Stimulated activated CD4-positive, alpha-beta T cell treated with anti-CD3 and anti-CD28 coated beads, Interleukin-15, amount 100 ng/mL, for 48 hours (primary cell): ENCODE measurements around the gene UNC5CL.

Experiments used
- DNase-seq, 2 donors: peaks; one replicate each; pipeline ENCODE4 v3.0.0-alpha.2; 2020; ENCODE audit warnings: low read depth in 2 of 2

The UNC5CL gene

GRCh38 chr6:41039060-41039998 lies at the start of gene UNC5CL:
Gene UNC5CL, minus strand, starts transcription at chr6:41039221. Its CDS starts 4,147 bp downstream, at chr6:41035074.
- DNase-seq, result peak; percentile 31 to 43

- DNase-seq, result no peak
Observed at GRCh38 chr6:41088451-41088850, 49.4 kb upstream of the UNC5CL start.

DNA sequence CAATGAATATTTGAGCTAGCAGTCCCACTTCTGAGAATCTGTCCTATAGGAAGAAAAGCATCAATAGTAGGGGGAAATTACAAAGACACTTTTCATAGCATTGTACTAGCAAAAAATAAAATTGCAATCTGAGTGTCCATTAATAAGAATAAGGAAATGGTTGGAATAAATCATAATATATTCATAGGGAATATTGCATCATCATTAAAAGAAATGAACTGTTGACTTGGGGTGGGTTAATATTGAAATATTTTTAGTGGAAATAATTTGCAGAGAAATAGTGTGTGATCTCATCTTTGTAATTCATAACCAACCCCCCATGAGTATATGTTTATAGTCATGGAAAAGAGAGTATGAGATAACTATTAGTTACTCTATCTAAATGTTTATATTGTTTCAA lies 46.2 kb upstream of the UNC5CL start:
- DNase-seq, result no peak

DNA sequence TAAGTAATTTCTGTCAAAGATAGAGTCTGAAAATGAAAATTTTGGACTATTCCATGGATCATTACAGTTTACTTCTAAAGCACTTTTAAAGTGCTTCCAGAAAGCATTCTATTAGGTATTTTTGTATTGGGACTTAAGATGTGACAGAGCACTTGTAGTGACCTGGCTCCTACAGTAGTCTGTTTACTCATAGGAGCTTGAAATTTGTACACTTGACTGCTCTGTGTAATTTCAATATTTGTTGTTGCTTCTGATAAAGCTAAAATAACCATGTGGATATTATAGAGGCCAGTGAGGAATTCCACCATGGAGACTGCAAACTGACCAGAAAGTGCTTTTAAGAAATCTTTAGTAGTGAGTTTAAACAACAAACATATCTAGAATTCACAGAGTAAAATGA lies 44.1 kb upstream of the UNC5CL start:
- DNase-seq, result no peak

- no peak for DNase-seq
Observed at GRCh38 chr6:41080621-41081020, 41.6 kb upstream of the UNC5CL start.

GRCh38 chr6:41079080-41079479 lies 40.1 kb upstream of the UNC5CL start:
- DNase-seq, result no peak

GRCh38 chr6:41078101-41078500 lies 39.1 kb upstream of the UNC5CL start:
- DNase-seq, result no peak

- DNase-seq, result no peak
Observed at GRCh38 chr6:41077536-41077935, 38.5 kb upstream of the UNC5CL start.

- DNase-seq, result no peak
Observed at GRCh38 chr6:41075651-41076626, 36.9 kb upstream of the UNC5CL start.

DNA sequence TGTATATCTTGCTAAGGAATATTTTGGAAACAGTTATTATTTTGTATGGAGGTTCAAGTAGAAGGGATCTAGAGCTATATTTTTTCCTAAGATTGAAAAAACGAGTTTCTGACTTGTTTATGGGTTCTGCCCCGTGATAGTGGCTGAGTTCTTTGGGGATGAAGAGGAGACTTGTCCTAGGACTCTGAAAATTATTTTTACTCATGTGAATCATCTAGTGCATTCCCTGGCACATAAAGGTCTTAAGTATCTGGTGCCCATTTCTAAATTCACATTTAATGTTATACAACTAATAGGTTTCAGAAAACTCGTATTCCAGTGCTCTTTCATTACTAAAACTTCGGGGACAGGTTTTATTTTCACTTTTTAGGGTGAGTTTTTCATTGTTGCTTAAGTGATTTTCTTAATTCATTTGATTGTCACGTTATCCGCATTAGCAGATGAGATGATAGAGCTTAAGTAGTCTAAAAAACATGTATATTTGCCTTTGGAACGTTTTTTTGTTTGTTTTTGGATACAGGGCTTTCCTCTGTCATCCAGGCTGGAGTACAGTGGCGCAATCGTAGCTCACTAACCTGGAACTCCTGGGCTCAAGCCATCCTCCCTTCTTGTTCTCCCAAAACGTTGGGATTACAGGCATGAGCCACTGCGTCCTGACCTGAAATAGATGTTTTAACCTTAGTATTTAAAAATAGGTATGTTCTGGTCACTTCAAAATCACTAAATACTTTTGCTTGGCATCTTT lies 35.8 kb upstream of the UNC5CL start:
- DNase-seq, result no peak

DNA sequence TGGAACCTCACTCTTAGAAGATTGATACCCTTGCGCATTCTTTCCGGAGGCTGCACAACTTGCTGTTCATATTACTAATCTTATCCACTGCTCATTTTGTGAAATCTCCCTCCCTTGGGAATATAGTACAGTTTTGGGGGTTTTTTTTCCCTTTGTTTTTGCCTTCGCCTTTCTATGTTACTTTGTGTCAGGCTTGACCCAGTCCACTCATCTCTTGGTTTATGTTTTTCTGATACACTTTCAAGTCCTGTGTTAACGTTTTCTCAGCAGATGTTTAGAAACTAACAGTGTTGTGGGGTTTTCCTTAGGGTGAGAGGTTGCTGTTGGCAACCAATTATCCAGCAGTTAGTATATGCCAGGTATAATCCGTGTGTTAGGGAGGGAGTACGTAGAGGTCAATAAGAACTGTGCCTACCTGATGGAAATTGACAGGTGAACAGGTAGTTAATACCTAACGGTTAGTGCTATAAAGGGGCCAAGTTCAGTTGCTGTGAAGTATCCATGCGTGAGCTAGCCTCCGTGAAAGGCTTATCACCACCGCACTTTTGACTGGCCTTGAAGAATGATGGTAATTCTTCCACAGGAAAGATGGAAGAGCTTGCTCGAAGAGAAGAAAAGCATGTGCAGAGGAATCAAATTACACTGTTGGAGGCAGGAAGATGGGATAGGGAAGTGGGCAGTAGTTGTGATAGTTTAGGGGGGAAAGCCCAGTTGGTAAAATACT lies 35.1 kb upstream of the UNC5CL start:
- DNase-seq, result no peak

DNA sequence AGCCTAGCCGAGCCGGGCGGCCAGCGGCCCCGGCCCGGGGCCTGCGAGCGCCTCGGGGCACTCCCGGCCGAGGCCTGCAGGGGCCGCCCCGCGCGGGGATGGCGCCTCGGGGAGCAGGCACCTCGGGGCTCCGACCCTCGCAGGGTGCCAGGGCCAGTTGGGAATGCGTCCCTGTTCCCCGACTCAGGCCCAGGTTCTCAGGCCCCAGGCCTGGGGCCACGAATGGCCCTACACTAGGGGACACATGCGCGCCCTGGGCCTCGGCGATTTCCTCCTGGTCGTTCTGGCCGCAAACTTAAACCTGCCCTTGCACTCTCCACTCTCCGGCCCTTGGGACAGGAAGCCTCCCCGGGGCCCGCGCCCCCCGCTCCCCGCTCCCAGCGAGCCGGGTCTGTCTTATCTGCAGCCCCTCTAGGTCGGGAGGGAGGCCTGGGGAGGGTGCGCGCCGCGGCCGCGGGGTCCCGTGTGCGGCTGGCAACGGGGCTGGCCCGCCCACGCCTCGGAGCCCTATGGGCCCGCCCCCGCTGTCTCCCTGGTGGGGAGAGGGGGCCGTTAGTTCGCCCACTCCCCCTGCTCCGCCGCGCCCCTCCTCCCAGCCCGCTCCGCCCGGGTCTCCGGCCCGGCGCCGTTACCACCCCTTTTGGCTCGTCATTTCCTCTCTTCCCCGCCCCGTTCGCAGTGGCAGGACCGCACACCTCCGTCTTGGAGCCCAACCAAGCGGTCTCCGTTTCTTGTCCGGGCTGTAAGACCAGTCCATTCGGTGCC lies 34.4 kb upstream of the UNC5CL start:
- DNase-seq, result peak; percentile 64 to 77

DNA sequence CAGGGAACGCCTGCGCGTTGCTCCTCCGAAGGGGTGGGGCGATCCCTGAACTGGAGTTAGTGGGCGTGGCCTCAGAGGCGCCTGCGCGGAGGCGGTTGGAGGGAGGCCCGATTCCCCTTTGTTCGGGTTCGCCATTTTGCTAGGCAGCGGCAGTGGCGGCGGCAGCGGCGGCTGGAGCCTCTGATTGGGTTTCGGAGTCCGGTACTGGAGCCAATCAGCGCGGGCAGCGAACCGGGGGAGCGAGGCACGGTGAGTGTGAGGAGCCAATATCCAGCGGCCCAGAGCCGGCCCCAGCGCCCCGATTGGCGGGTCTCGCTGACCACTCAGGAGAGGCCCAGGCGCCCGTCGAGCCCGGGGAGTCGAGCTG lies 33.8 kb upstream of the UNC5CL start, which contains the start of gene NFYA:
TSS of gene NFYA (plus strand) at position 139 of the 367 bp plus-strand sequence. CDS start 6,116 bp downstream, outside the sequence.
- DNase-seq, result peak in 1 of 2 donors; percentile 99

- DNase-seq, result peak; percentile 98 to 100
Observed at GRCh38 chr6:41071923-41072835, 33.2 kb upstream of the UNC5CL start, which contains the start of gene OARD1. Gene OARD1, minus strand, starts transcription at chr6:41072356. Its CDS starts 722 bp downstream, at chr6:41071634.

- DNase-seq, result peak in 1 of 2 donors; percentile 54
Observed at GRCh38 chr6:41071501-41071922, 32.5 kb upstream of the UNC5CL start.

- DNase-seq, result peak; percentile 10 to 39
Observed at GRCh38 chr6:41066867-41067304, 27.9 kb upstream of the UNC5CL start.

DNA sequence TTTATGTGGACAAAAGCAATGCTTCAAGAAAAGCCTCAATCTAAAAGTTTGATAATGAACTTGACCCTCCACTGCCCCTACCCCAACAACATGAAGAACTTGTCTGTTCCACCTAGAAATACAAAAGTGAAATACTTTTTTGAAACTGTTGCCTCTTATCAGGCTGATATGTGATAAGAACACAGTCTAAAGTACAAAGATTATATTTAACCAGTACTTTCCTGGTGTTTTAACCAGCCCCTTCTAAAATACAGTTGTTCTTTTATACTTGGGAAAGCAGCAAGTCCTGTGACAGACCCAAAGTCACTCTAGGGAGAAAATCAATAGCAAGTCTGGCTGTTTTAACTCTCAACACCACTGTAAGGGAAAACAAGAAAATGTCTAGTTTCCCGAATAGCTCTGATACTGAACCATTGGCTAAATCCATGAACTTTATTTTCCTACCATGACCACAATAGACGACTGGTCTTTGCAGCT lies 26.6 kb upstream of the UNC5CL start:
- DNase-seq, result no peak

- DNase-seq, result no peak
Observed at GRCh38 chr6:41064841-41065240, 25.8 kb upstream of the UNC5CL start.

GRCh38 chr6:41063884-41064285 lies 24.9 kb upstream of the UNC5CL start:
- no peak for DNase-seq
